IMR-90 (cell line): ENCODE results near the gene NT5M. TPM values are rescaled to one million over a fixed set of nuclear protein-coding genes. Genes with fewer than 3 reads are reported as not detected.

Experiments used
- ATAC-seq: fragments of 200-7000 bp; cut with Tn5 transposase; 2 replicates; pipeline ENCODE4 v1.9.1; 2020; ENCODE audit warnings: low read depth, mild to moderate bottlenecking, moderate library complexity
- BruUV-seq: library from RNA; stranded (reverse); fragments of 400-500 nt; replicated peaks from 2 replicates; lab custom pipeline; 2021; lab: Mats Ljungman, UMichigan
- CTCF ChIA-PET: fragments of 300-600 bp; formaldehyde crosslinking; extraction: SDS; loops from one replicate; lab custom pipeline; 2021; ENCODE audit warnings: antibody characterized with exemption; lab: Yijun Ruan, JAX
- POLR2A ChIA-PET: fragments of 300-600 bp; sonication (Branson Sonifier 250); formaldehyde crosslinking; loops from one replicate; lab custom pipeline; 2022; ENCODE audit warnings: antibody characterized with exemption; ENCODE audit not compliant: unreplicated experiment; lab: Charles Lee
- DNase-seq: peaks from one replicate; pipeline ENCODE4 v3.0.0; 2013
- H2AFZ ChIP-seq: replicated peaks from 2 replicates; pipeline ENCODE3; 2013; ENCODE audit warnings: low read length, mild to moderate bottlenecking; ENCODE audit not compliant: poor library complexity
- H2AK5ac ChIP-seq: 2 replicates; pipeline ENCODE4 v1.6.1; 2013; ENCODE audit warnings: low read depth, low read length, inconsistent platforms
- H2AK9ac ChIP-seq: replicated peaks from 2 replicates; pipeline ENCODE3; 2013; ENCODE audit warnings: mild to moderate bottlenecking, low read depth, low read length, moderate library complexity; ENCODE audit not compliant: poor library complexity
- H2BK120ac ChIP-seq: 2 replicates; pipeline ENCODE4 v1.6.1; 2013; ENCODE audit warnings: low read depth, low read length, inconsistent platforms
- H2BK15ac ChIP-seq: 3 replicates; pipeline ENCODE4 v1.6.1; 2013; ENCODE audit warnings: low read depth, low read length, inconsistent platforms
- H2BK20ac ChIP-seq: 2 replicates; pipeline ENCODE4 v1.6.1; 2013; ENCODE audit warnings: low read depth, mild to moderate bottlenecking, inconsistent platforms, low read length, moderate library complexity
- H2BK5ac ChIP-seq: 2 replicates; pipeline ENCODE4 v1.6.1; 2013; ENCODE audit warnings: mild to moderate bottlenecking, low read depth, low read length, inconsistent platforms; ENCODE audit not compliant: poor library complexity, severe bottlenecking
- H3K14ac ChIP-seq: replicated peaks from 2 replicates; pipeline ENCODE4 v1.6.1; 2013; ENCODE audit warnings: low read depth, low read length, inconsistent platforms
- H3K18ac ChIP-seq: 2 replicates; pipeline ENCODE4 v1.6.1; 2013; ENCODE audit warnings: low read depth, low read length, control low read depth
- H3K23ac ChIP-seq: 2 replicates; pipeline ENCODE4 v1.6.1; 2013; ENCODE audit warnings: low read depth, low read length, inconsistent platforms
- H3K27ac ChIP-seq: 2 replicates; pipeline ENCODE4 v1.5.1; 2013; ENCODE audit warnings: mild to moderate bottlenecking, control low read depth, low read length; ENCODE audit not compliant: insufficient read depth
- H3K27me3 ChIP-seq: 2 replicates; pipeline ENCODE4 v1.6.1; 2013; ENCODE audit warnings: low read length; ENCODE audit not compliant: control insufficient read depth, insufficient read depth
- H3K36me3 ChIP-seq: 2 replicates; pipeline ENCODE4 v1.6.1; 2013; ENCODE audit warnings: low read length, mixed read lengths; ENCODE audit not compliant: control insufficient read depth, insufficient read depth
- H3K4ac ChIP-seq: 2 replicates; pipeline ENCODE4 v1.6.1; 2013; ENCODE audit warnings: low read depth, low read length, inconsistent platforms
- H3K4me1 ChIP-seq: 2 replicates; pipeline ENCODE4 v1.6.1; 2013; ENCODE audit warnings: low read length, mixed read lengths; ENCODE audit not compliant: control insufficient read depth, insufficient read depth
- H3K4me2 ChIP-seq: 2 replicates; pipeline ENCODE4 v1.6.1; 2013; ENCODE audit warnings: low read depth, mild to moderate bottlenecking, control low read depth, low read length, moderate library complexity
- H3K4me3 ChIP-seq: 2 replicates; pipeline ENCODE4 v1.5.1; 2013; ENCODE audit warnings: low read depth, mild to moderate bottlenecking, control low read depth, low read length, moderate library complexity; ENCODE audit not compliant: insufficient read depth
- H3K56ac ChIP-seq: 2 replicates; pipeline ENCODE4 v1.6.1; 2013; ENCODE audit warnings: low read length, inconsistent platforms; ENCODE audit not compliant: insufficient read depth; ENCODE audit errors: extremely low read depth
- H3K79me1 ChIP-seq, 2 experiments: 2 replicates each; pipeline ENCODE4 v1.6.1; 2013; ENCODE audit warnings: low read length in 2 of 2, inconsistent platforms in 1 of 2, low read depth in 1 of 2
- H3K9ac ChIP-seq: 2 replicates; pipeline ENCODE4 v1.6.1; 2013; ENCODE audit warnings: low read depth, low read length, control low read depth
- H3K9me1 ChIP-seq: 2 replicates; pipeline ENCODE4 v1.6.1; 2013; ENCODE audit warnings: low read length, inconsistent platforms; ENCODE audit not compliant: insufficient read depth
- H3K9me3 ChIP-seq: 2 replicates; pipeline ENCODE4 v1.6.1; 2013; ENCODE audit warnings: low read length; ENCODE audit not compliant: control insufficient read depth, insufficient read depth
- H4K20me1 ChIP-seq: 2 replicates; pipeline ENCODE4 v1.6.1; 2013; ENCODE audit warnings: low read length, inconsistent platforms; ENCODE audit not compliant: insufficient read depth
- H4K5ac ChIP-seq: 2 replicates; pipeline ENCODE4 v1.6.1; 2013; ENCODE audit warnings: mild to moderate bottlenecking, low read depth, low read length, control low read depth
- H4K8ac ChIP-seq, 2 experiments: 2 replicates each; pipeline ENCODE4 v1.6.1; 2013; ENCODE audit warnings: low read depth in 2 of 2, low read length in 2 of 2, control low read depth in 1 of 2, inconsistent platforms in 1 of 2
- H4K91ac ChIP-seq: 2 replicates; pipeline ENCODE4 v1.6.1; 2013; ENCODE audit warnings: low read depth, low read length, inconsistent platforms; ENCODE audit not compliant: insufficient read depth
- BHLHE40 ChIP-seq: fragments of 150-350 bp; IDR thresholded peaks from 2 replicates; pipeline ENCODE4 v1.6.1; 2016; ENCODE audit warnings: mild to moderate bottlenecking, low read depth, low read length
- CEBPB ChIP-seq: IDR thresholded peaks from 2 replicates; pipeline ENCODE4 v1.6.1; 2012; ENCODE audit warnings: low read depth, low read length, improper control_type of control experiment
- CHD1 ChIP-seq: IDR thresholded peaks from 2 replicates; pipeline ENCODE4 v1.6.1; 2012; ENCODE audit warnings: low read depth, low read length, improper control_type of control experiment
- CTCF ChIP-seq: conservative IDR thresholded peaks from 2 replicates; pipeline ENCODE4 v1.5.1; 2012; ENCODE audit warnings: mild to moderate bottlenecking, low read depth, low read length, improper control_type of control experiment
- ELK1 ChIP-seq: fragments of 150-350 bp; IDR thresholded peaks from 2 replicates; pipeline ENCODE4 v1.6.1; 2016; ENCODE audit warnings: low read depth, mild to moderate bottlenecking, low read length, moderate library complexity, borderline replicate concordance
- FOS ChIP-seq: fragments of 150-350 bp; IDR thresholded peaks from 2 replicates; pipeline ENCODE4 v1.6.1; 2016; ENCODE audit warnings: low read depth, low read length
- MAFK ChIP-seq: IDR thresholded peaks from 2 replicates; pipeline ENCODE4 v1.6.1; 2012; ENCODE audit warnings: low read depth, low read length, improper control_type of control experiment
- MAZ ChIP-seq: IDR thresholded peaks from 2 replicates; pipeline ENCODE4 v1.6.1; 2012; ENCODE audit warnings: low read depth, mild to moderate bottlenecking, low read length, improper control_type of control experiment, moderate library complexity, borderline replicate concordance
- NFE2L2 ChIP-seq: fragments of 150-350 bp; IDR thresholded peaks from 2 replicates; pipeline ENCODE4 v1.6.1; 2016; ENCODE audit warnings: low read depth, mild to moderate bottlenecking, low read length
- POLR2A ChIP-seq: IDR thresholded peaks from 2 replicates; pipeline ENCODE4 v1.6.1; 2012; ENCODE audit warnings: mild to moderate bottlenecking, low read depth, low read length
- RAD21 ChIP-seq: IDR thresholded peaks from 2 replicates; pipeline ENCODE4 v1.6.1; 2012; ENCODE audit warnings: low read length, improper control_type of control experiment
- RCOR1 ChIP-seq: IDR thresholded peaks from 2 replicates; pipeline ENCODE4 v1.6.1; 2012; ENCODE audit warnings: mild to moderate bottlenecking, low read length, improper control_type of control experiment; ENCODE audit not compliant: insufficient replicate concordance
- RFX5 ChIP-seq: IDR thresholded peaks from 2 replicates; pipeline ENCODE4 v1.8.0; 2012; ENCODE audit warnings: low read depth, mild to moderate bottlenecking, low read length, moderate library complexity
- USF2 ChIP-seq: fragments of 150-350 bp; IDR thresholded peaks from 2 replicates; pipeline ENCODE4 v1.6.1; 2017; ENCODE audit warnings: mild to moderate bottlenecking, antibody characterized with exemption, low read length, low read depth
- WGBS, 2 experiments: methylation state at CpG; one replicate each; pipeline versions ENCODE4 v1.1.5 to v1.1.7; 2013; ENCODE audit warnings: missing lambda C conversion rate in 2 of 2; ENCODE audit not compliant: insufficient read length in 1 of 2; ENCODE audit errors: extremely low coverage in 2 of 2; 5-methylcytosine and 5-hydroxymethylcytosine counted together
- dilution Hi-C: fragments of 300-500 bp; cut with HindIII; formaldehyde crosslinking; loops from one replicate; pipeline ENCODE4 v1.14.3; 2018; ENCODE audit warnings: low sequenced_read_pairs; ENCODE audit not compliant: unreplicated experiment
- in situ Hi-C: fragments of 300-500 bp; cut with MboI; formaldehyde crosslinking; loops from 3 replicates; pipeline ENCODE4 v1.14.3; 2019; ENCODE audit warnings: low sequenced_read_pairs, inconsistent platforms, mixed read lengths
- intact Hi-C: fragments of 100-400 bp; cut with micrococcal nuclease; formaldehyde crosslinking; loops from 2 replicates; pipeline ENCODE4 v1.10.0; 2022
- polyA plus RNA-seq, 3 experiments: library from polyadenylated mRNA; depleted of rRNA; stranded (reverse); fragments of >200 nt; gene quantifications; 2 replicates each; pipeline ENCODE4 v1.2.3, GENCODE V29; 2012; ENCODE audit warnings: low replicate concordance in 1 of 3
- total RNA-seq: library from RNA; depleted of rRNA; stranded (reverse); fragments of >200 nt; gene quantifications from 2 replicates; pipeline ENCODE4 v1.2.3, GENCODE V29; 2012

The NT5M gene
- total and polyA plus RNA-seq, 2 of the 4 experiments (the other 2 are of a cell fraction), result 0.18 to 0.32 TPM

- H3K9ac ChIP-seq, result no peak overlapping the region
- H3K4me2 ChIP-seq, result no peak overlapping the region
- peaks cover 7% of the 10 kb centered on the region for H3K9me3 ChIP-seq
- H3K18ac ChIP-seq, result no peak overlapping the region
- intact Hi-C loops (no loop called here), dilution Hi-C loops (no loop called here), in situ Hi-C loops (loop anchor here (25.0 kb wide), 1 partner anchor 520 kb away; no protein-coding TSS in a partner anchor)
- POLR2A ChIA-PET, result no interaction called here
- no peak overlapping the region for H2BK5ac ChIP-seq
- H3K27ac ChIP-seq, result no peak overlapping the region
- H3K36me3 ChIP-seq, result no peaks in the 10 kb centered on the region
- H3K56ac ChIP-seq, result no peak overlapping the region
- no peak overlapping the region for H3K4me3 ChIP-seq
- no peak overlapping the region for H2AFZ ChIP-seq
- H4K8ac ChIP-seq, result no peak overlapping the region
- CTCF ChIA-PET, result interaction anchor here (0.7 kb wide), 1 partner anchor 129 kb away, joined by 5 read pairs; no protein-coding TSS in a partner anchor
- H2AK9ac ChIP-seq, result peak overlapping the region; percentile 65
- ATAC-seq, result no peak
- H3K23ac ChIP-seq, result no peak overlapping the region
- no peaks in the 10 kb centered on the region for H3K79me1 ChIP-seq
- H2BK20ac ChIP-seq, result no peak overlapping the region
- no peak overlapping the region for H4K5ac ChIP-seq
- DNase-seq, result no peak
- H4K91ac ChIP-seq, result no peak overlapping the region
- H3K9me1 ChIP-seq, result no peaks in the 10 kb centered on the region; the same call in 1 of the 2 replicates
- H3K27me3 ChIP-seq, result peaks cover 12% of the 10 kb centered on the region; the same call in 1 of the 2 replicates
- 57% methylated on average over 10 of the region's 23 CpGs; no CpG with 5 or more reads in 1 of the 2 experiments for WGBS, 2 experiments
- no peak overlapping the region for H2AK5ac ChIP-seq
- no peak overlapping the region for H3K14ac ChIP-seq
- BruUV-seq, result no TSS peak
- H4K20me1 ChIP-seq, result no peaks in the 10 kb centered on the region
- no peak overlapping the region for H3K4ac ChIP-seq
- H3K4me1 ChIP-seq, result peaks cover 2% of the 10 kb centered on the region; the same call in 1 of the 2 replicates
- no peak overlapping the region for H2BK120ac ChIP-seq
- no peak overlapping the region for H2BK15ac ChIP-seq
- TF ChIP-seq BHLHE40, result no peak
- TF ChIP-seq RFX5, result no peak
- no peak for TF ChIP-seq RCOR1
- TF ChIP-seq USF2, result no peak
- TF ChIP-seq MAFK, result no peak
- no peak for TF ChIP-seq CTCF
- TF ChIP-seq FOS, result no peak
- no peak for TF ChIP-seq CHD1
- TF ChIP-seq RAD21, result no peak
- no peak for TF ChIP-seq NFE2L2
- TF ChIP-seq ELK1, result no peak
- no peak for TF ChIP-seq POLR2A
- no peak for TF ChIP-seq MAZ
- no peak for TF ChIP-seq CEBPB
These were observed 64.0 kb downstream of the NT5M start for GRCh38 chr17:17366941-17367875.
